Stimulated activated CD4-positive, alpha-beta T cell treated with anti-CD3 and anti-CD28 coated beads, Interleukin-2, amount 100 ng/mL, for 4 hours (primary cell): Measurements from ENCODE around the gene AHSP.
A peak's percentile ranks its signal among the peaks of the same experiment; 100 is the strongest.
"Not testable (repeated sequence)": the region's sequence is repeated elsewhere in the genome, so short reads cannot be mapped to it uniquely, and the experiment has no call there.

Experiments used
- DNase-seq: peaks from one replicate; pipeline ENCODE4 v3.0.0-alpha.2; 2020; ENCODE audit warnings: low read depth

AHSP gene

GRCh38 chr16:31527734-31528274 lies at the start of gene AHSP:
Gene AHSP, plus strand, starts transcription at chr16:31527900. Its CDS starts 240 bp downstream, at chr16:31528140.
- no peak for DNase-seq

- no peak for DNase-seq
These were observed 48.7 kb upstream of the AHSP start for GRCh38 chr16:31478956-31479355.

GRCh38 chr16:31479751-31480150 lies 47.9 kb upstream of the AHSP start:
- DNase-seq, result no peak

- DNase-seq, result no peak
These were observed 46.7 kb upstream of the AHSP start for GRCh38 chr16:31480851-31481536.

- DNase-seq, result no peak
These were observed 44.6 kb upstream of the AHSP start, which contains the start of gene SLC5A2 for GRCh38 chr16:31483081-31483480. Gene SLC5A2, plus strand, starts transcription at chr16:31483123. Its CDS starts 14 bp downstream, at chr16:31483137.

GRCh38 chr16:31484048-31484447 lies 43.7 kb upstream of the AHSP start:
- DNase-seq, result not testable (repeated sequence)

- no peak for DNase-seq
These were observed 43.1 kb upstream of the AHSP start for GRCh38 chr16:31484491-31485171.

GRCh38 chr16:31485571-31485970 lies 42.1 kb upstream of the AHSP start:
- DNase-seq, result no peak

GRCh38 chr16:31486045-31486444 lies 41.7 kb upstream of the AHSP start:
- DNase-seq, result no peak

GRCh38 chr16:31487071-31487719 lies 40.5 kb upstream of the AHSP start:
- no peak for DNase-seq

GRCh38 chr16:31487720-31488467 lies 39.8 kb upstream of the AHSP start:
- DNase-seq, result peak; percentile 52

GRCh38 chr16:31488468-31489297 lies 39.0 kb upstream of the AHSP start:
- no peak for DNase-seq

- DNase-seq, result no peak
These were observed 38.5 kb upstream of the AHSP start for GRCh38 chr16:31489298-31489564.

GRCh38 chr16:31489616-31490584 lies 37.8 kb upstream of the AHSP start:
- DNase-seq, result no peak

GRCh38 chr16:31491778-31492418 lies 35.8 kb upstream of the AHSP start:
- no peak for DNase-seq

GRCh38 chr16:31493506-31494125 lies 34.1 kb upstream of the AHSP start:
- no peak for DNase-seq

- DNase-seq, result no peak
These were observed 31.0 kb upstream of the AHSP start for GRCh38 chr16:31496670-31497069.

- DNase-seq, result no peak
These were observed 29.2 kb upstream of the AHSP start for GRCh38 chr16:31498493-31498892.

GRCh38 chr16:31499928-31500327 lies 27.8 kb upstream of the AHSP start:
- no peak for DNase-seq
